ENCODE measurements around the gene UBE2E2.

DNA sequence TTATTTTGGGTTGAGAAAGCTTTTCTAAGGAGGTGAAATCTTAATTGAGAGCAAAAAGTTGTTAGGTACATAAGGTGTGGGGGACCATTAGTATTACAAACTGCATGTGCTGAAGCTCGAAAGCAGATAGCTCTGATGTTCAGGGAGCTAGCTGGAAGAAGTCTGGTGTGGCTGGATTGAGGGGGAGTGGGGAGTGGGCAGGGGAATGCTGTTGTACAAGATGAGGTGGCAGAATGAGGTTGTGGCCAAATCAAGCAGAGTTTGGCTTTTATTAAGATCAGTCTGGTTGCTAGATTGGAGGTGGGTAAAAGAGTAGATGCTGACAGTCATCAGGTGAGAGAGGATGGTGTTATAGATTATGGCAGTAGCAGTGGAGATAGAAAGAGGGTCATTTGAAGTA lies 32.1 kb downstream of the UBE2E2 start:
- TF ChIP-seq, protein P1, sequence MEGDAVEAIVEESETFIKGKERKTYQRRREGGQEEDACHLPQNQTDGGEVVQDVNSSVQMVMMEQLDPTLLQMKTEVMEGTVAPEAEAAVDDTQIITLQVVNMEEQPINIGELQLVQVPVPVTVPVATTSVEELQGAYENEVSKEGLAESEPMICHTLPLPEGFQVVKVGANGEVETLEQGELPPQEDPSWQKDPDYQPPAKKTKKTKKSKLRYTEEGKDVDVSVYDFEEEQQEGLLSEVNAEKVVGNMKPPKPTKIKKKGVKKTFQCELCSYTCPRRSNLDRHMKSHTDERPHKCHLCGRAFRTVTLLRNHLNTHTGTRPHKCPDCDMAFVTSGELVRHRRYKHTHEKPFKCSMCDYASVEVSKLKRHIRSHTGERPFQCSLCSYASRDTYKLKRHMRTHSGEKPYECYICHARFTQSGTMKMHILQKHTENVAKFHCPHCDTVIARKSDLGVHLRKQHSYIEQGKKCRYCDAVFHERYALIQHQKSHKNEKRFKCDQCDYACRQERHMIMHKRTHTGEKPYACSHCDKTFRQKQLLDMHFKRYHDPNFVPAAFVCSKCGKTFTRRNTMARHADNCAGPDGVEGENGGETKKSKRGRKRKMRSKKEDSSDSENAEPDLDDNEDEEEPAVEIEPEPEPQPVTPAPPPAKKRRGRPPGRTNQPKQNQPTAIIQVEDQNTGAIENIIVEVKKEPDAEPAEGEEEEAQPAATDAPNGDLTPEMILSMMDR (tag by site-specific recombination; IDR thresholded peaks at IDR 0.05) = no peak
- TF ChIP-seq SALL2 (tag by site-specific recombination; IDR thresholded peaks at IDR 0.05; ENCODE audit: borderline replicate concordance) = no peak
- TF ChIP-seq ZNF792 (tag by site-specific recombination; IDR thresholded peaks at IDR 0.05) = no peak
- no peak for TF ChIP-seq ZNF830 (tag by site-specific recombination; IDR thresholded peaks at IDR 0.05; ENCODE audit: low read depth)
- no peak for TF ChIP-seq ZNF121 (tag by site-specific recombination; IDR thresholded peaks at IDR 0.05)
- no peak for TF ChIP-seq ZNF785 (tag by site-specific recombination; IDR thresholded peaks at IDR 0.05)
- TF ChIP-seq ZNF654 (tag by site-specific recombination; IDR thresholded peaks at IDR 0.05; ENCODE audit: low read depth) = no peak
- TF ChIP-seq ZNF596 (tag by site-specific recombination; IDR thresholded peaks at IDR 0.05) = no peak
- TF ChIP-seq, protein P2, sequence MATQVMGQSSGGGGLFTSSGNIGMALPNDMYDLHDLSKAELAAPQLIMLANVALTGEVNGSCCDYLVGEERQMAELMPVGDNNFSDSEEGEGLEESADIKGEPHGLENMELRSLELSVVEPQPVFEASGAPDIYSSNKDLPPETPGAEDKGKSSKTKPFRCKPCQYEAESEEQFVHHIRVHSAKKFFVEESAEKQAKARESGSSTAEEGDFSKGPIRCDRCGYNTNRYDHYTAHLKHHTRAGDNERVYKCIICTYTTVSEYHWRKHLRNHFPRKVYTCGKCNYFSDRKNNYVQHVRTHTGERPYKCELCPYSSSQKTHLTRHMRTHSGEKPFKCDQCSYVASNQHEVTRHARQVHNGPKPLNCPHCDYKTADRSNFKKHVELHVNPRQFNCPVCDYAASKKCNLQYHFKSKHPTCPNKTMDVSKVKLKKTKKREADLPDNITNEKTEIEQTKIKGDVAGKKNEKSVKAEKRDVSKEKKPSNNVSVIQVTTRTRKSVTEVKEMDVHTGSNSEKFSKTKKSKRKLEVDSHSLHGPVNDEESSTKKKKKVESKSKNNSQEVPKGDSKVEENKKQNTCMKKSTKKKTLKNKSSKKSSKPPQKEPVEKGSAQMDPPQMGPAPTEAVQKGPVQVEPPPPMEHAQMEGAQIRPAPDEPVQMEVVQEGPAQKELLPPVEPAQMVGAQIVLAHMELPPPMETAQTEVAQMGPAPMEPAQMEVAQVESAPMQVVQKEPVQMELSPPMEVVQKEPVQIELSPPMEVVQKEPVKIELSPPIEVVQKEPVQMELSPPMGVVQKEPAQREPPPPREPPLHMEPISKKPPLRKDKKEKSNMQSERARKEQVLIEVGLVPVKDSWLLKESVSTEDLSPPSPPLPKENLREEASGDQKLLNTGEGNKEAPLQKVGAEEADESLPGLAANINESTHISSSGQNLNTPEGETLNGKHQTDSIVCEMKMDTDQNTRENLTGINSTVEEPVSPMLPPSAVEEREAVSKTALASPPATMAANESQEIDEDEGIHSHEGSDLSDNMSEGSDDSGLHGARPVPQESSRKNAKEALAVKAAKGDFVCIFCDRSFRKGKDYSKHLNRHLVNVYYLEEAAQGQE (tag by site-specific recombination; IDR thresholded peaks at IDR 0.05) = no peak
- no peak for TF ChIP-seq ZNF677 (tag by site-specific recombination; IDR thresholded peaks at IDR 0.05)
- TF ChIP-seq ZNF544 (tag by site-specific recombination; IDR thresholded peaks at IDR 0.05) = no peak

All from HEK293 (cell line).